ENCODE results near the gene AANAT.

The AANAT gene

DNA sequence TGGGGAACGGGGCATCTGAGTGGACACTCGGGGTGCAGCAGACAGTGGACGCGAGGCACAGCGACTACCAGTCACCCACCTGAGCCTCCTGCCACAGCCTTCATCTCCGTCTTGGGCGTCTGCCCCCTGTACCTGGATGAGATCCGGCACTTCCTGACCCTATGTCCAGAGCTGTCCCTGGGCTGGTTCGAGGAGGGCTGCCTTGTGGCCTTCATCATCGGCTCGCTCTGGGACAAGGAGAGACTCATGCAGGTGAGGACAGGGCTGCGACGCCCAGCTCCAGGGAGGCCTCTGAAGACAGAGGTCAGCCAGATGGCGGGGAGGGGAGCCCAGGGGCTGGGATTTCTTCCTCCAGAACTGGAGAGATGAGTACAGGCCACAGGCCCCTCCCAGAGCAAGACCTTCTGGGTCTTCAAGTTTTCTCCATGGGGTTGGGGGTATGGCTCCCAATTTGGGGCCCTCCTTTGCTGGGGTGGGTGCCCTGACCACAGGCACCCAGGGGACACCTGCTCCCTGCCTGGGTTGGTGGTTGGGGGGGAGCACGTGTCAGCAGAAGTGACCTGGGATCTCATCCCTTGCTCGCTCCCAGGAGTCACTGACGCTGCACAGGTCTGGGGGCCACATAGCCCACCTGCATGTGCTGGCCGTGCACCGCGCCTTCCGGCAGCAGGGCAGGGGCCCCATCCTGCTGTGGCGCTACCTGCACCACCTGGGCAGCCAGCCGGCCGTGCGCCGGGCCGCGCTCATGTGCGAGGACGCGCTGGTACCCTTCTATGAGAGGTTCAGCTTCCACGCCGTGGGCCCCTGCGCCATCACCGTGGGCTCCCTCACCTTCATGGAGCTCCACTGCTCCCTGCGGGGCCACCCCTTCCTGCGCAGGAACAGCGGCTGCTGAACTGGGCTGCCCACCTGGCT lies 1.9 kb downstream of the AANAT start:
- DNase-seq, result no peak

DNA sequence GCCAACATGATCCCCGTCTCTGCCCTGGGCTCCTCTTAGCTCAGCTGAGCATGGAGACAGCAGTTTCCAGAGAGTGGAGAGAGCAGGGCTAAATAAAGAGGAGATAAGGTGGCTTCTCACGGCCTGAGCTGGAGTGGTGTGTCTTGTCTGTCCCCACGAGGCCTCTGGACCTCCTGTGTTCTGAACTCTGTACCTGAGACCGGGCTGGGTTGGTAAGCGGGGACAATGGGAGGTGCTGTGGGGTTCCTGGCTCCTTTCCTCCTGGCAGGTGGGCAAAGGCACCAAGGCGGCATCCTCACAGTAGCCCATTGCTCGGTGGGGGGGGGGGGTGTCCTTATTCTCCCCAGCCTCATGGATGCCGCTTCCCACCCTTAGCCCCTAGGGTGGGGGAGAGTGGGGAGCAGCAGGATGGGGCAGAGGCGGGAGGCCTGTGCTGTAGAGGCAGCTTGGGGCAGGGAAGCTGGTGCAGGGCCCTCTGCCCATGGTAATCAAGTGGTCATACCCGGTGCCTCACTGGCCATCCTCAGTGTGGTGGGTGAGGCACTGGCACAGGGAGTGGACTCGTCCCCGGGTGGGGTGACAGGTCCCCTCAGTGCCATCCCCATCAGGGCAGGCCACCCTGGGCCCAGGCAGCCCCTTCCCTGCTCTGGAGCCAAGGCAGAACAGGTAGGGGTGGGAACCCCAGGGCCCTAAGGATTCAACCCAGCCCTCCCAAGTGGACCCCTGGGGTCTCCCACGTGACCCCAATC lies 2.8 kb downstream of the AANAT start:
- no peak for DNase-seq

DNA sequence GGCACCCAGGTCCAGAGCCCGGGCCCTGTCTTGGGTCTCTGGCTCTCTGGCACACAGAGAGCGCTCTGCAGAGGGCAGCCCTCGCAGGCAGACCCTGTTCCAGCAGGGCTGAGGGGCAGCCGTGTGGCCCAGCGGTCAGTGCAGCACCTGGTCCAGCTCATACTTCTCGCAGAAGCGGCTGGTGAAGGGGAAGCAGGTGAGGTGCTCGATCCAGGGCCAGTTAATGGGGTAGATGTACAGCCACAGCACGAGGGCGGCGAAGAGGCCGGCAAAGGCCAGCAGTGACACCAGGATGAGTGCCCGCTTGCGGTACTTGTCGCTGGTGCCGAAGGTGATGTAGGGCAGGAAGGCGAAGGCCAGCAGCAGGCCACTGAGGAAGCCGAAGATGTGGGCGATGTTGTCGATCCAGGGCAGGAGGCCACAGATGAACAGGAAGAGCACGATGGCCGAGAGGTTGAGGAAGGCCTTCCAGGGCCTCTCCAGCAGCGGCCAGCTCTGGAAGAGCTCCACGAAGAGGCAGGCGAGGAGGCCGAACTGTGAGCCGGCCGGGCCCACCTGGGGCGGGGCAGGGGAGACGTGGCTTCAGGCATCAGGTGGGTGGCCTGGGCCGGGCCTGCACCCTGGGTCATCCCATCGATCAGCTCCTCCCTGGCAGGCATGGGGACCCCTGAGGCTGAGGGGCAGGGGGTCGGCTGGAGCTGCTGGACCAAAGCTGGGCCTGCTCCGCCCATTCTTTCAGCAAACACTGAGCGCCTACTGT lies 4.3 kb downstream of the AANAT start:
- no peak for DNase-seq

DNA sequence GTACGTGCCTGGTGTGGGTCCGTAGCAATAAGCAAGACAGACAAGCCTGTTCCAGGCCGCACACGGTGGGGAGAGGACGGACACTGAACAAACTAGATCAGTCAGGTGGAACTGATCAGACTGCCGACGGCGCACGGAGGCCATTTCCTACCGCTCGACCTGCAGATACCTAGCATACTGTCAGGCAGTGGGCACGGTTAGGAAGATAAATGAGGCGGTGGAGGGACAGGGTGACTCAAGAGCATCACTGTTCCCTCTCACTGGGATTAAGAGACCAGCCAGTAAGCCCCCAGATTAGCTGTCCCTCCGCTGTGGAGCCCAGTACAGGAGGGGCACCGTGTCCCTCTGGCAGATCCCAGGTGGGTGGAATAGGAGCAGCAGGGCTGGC lies 4.8 kb downstream of the AANAT start:
- DNase-seq, result no peak

DNA sequence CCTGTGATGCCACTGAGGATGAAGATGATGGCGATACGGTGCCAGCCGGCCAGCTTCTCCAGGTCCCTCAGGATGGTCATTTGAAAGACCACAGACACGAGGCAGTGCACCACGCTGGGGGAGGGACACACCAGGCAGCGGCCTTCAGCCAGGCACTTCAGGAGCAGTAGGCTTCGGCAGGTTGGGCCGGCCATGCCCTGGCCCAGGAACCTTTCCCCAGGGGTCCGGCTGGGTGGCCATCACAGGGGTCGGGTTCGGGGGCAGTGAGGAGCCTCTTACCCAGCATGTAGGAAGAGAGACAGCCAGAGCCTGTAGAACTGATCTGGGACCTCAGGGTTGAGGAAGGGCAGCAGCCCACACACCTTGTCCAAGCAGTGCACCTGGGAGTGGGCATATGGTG lies 5.3 kb downstream of the AANAT start:
- DNase-seq, result no peak

DNA sequence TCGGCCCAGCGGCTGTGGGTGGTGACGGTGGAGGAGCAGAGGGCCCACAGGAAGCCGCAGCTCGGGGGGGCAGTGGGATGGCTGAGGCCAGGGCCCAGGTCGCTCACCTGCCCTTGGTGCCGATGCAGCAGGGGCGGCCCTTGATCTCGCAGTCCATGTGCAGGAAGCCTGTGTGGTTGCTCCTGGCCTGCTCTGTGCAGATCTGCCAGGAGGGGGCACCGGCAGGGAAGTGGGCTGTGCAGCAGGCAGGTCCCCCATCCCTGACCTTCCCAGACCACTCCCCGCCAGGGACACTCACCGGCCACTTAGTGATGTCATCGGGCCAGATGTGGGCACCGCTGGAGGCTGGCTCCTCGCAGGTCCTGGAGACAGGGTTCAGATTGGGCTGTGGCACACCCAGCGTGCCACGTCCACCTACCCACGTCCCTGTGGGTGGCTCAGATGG lies 6.2 kb downstream of the AANAT start:
- no peak for DNase-seq

DNA sequence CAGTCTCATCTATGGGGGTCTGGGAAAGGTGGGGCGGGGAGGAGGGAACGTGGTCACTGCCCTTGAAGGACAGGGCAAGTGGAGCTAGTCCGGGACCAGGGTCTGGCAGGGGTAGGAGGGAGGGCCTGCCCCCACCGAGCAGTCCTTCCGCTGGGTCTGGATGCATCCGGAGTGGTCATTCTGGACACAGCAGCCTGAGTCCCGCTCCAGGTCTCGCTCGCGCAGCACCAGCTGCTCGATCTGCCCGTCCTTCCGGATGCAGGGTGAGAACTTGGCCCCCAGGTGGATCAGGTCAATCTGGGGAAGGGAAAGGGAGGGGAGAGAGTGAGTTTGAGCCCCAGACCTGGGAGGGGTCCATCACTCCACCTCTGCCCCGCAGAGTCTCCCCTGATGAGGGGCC lies 6.8 kb downstream of the AANAT start:
- no peak for DNase-seq

DNA sequence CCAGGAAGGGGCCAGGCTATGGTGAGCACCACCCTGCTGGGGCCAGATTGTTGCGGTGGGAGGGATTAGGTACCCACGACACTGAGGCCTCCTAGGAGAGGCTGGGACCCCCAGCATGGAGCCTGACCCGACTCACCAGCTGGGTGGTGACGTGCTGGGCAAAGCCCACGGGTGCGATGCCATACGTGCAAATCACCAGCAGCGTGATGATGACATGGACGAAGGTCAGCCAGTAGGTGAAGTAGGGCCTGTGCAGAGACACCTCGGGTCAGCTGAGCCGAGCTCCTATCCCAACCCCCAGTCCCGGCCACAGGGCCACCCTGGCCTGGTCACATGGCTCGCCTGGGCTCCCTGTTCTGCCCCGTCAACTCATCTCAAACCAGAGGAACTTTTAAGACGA lies 7.5 kb downstream of the AANAT start:
- no peak for DNase-seq

DNA sequence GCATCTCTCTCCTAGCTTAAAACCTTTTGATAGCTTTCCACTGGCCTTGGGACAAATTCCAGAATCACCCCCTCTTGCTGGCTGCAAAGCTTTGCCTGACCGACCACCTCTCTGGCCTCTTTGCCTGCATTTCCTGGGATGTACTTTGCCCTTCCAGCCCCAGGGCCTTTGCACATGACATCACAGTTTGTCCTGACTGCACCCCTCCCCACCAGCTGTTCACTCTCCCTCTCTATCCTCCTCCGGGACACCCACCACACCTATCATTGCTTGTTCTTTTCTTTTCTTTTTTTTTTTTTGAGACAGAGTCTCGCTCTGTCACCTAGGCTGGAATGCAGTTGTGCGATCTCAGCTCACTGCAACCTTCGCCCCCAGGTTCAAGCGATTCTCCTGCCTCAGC lies 7.9 kb downstream of the AANAT start:
- no peak for DNase-seq

DNA sequence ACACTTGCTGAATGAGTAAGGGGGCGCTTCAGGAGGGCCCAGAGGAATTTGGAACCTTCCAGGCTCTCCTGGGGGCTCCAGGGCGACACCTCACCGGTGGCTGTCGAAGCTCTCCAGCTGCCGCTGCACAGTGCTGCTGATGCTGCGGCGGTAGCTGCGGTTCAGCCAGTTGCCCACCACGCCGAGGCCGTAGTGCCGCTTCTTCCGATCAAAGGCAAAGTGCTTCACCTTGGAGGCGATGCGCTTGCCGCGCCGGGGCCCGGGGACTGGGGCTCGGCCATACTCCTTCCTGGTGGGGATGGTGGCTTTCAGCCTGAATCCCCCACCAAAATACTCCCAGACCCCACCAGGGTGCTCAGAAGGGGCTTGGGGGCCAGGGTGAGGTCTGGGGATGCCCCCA lies 9.3 kb downstream of the AANAT start:
- no peak for DNase-seq

DNA sequence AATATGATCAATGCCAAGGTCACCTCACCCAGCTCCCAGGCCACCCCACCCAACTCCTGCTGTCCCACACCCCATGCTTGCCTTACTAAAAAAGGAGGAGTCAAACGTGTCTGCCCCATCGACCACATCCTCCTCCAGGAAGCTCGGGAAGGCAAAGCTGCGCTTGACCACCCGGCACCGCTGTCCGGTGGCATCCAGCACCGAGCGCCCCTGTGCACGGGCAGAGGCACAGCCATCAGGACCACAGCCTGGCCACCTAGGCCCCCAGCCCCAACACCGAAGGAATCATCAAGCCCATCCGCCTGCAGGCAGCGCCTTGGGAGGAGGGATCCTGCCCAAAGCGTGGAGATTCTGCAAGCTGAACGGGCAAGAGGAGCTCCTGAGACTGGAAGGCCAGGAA lies 10.2 kb downstream of the AANAT start:
- DNase-seq, result no peak

DNA sequence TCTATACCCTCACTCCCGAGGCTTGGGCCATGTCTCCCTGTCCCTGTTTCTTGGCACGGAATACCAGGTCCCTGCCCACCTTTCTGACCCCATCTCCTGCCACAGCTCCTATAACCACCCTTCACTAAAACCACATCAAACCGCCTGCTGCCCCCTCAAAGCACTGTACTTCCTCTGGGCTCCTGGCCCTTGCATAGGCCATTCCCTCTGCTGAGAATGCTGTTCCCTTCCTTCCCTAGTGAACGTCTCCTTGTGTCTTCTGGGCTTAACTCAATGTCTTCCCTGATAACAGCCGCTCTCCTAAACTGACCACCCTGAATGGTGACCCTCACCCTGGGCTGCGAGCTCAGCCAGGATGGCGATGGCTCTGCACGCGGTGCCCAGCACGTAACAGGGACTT lies 10.7 kb downstream of the AANAT start:
- no peak for DNase-seq

DNA sequence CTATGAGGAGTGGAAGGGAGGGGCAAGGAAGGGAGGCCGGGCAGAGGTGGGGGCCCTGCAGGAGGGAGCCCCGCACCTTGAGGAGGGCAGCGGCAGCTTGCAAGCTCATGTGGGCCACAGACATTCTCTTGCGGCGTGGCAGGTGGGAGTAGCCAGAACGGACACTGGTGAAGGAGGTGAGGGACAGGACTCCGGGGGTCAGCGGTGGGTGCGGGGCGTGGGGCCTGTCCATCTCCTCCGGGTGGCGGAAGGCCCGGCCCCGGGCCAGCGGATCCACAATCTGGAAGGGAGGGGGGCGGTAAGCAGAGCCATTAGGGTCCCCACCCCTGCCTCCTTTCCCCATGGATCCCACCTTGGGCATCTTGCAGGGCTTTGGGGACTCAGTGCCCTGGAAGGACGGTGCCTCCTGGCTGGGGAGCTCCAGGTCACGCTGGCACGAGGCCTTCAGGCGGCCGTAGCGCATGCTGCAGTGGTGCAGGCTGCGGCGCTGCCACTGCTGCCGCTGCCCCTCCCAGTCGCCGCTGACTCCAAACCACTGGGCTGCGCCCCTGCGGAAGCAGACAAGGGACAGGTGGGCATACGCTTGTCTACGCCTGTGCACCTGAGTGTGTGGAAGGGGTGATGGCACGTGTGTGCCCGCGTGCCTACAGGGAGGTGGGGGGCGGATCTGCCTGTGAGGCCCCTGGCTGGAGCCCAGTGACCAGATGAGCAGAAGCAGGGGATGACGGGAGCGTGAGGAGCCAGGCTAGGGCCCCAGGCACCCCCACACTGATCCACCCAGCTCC lies 11.5 kb downstream of the AANAT start:
- DNase-seq, result no peak

DNA sequence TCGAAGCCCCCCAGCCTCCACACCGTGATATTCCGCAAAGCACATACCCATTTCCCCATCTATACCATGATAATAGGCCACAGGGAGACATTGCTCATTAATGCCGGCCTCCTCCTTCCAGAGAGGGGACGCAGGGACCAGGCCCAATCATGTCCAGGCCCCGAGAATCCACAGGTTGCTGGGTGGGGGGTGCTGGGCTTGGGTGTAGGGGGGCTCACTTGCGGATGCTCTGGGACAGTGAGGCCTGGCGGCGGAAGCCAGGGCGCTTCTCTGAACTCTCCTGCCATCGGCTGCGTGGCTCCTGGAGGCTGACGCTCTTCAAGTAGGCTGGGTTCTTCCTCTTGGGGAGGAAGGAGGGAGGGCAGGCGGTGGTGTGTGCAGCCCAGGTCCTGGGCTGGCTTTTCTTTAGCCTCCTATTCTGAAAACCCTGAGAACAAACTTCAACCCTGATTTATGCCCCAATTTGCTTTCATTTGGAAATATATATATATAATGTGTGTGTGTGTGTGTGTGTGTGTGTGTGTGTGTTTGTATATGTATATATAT lies 12.2 kb downstream of the AANAT start:
- no peak for DNase-seq

DNA sequence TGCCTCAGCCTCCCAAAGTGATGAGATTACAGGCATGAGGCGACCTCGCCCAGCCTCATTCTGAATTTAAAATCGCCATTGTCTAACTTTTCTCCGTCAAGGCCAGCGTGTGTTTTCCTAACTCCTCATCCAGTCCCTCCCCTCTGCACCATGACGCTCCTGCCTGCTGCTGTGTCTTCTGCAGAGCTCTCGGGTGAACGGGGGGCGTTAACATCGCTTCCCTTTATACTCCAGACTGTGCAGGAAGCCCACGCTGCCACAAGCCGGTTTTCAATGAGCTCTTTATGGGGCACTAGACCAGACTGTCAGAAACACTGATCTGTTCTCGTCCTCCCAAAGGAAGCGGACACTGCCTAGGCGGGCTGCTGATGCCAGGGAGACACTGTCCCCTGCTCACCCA lies 13.2 kb downstream of the AANAT start:
- DNase-seq, result peak in 1 of 3 experiments; percentile 12

DNA sequence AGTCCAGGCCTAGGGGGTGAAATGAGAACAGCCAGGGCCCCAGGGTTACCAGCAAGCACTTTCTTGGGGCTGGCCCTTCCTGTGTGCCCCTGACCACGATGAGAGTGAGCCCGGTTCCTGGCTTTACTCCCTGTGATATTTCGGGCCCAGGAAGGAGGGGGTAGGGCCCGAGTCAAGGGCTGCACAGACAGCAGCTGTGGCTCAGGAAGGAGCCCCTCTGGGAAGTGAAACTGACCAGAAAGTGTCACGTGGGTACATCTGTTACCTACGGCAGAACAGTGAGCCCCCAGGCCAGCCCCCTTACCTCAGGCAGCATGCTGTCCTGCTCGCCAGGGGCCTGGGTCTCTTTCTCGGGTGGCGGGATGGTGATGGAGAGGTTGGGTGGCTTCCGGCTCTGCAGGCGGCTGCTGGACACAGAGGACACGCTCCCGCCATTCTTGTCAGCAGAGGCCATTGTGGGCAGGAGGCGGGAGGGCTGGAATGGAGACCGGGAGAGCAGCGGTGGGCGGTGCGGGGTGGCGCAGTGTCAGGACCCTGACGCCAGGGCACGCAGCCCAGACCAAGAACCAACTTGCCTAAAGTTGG lies 13.8 kb downstream of the AANAT start:
- DNase-seq, result no peak

DNA sequence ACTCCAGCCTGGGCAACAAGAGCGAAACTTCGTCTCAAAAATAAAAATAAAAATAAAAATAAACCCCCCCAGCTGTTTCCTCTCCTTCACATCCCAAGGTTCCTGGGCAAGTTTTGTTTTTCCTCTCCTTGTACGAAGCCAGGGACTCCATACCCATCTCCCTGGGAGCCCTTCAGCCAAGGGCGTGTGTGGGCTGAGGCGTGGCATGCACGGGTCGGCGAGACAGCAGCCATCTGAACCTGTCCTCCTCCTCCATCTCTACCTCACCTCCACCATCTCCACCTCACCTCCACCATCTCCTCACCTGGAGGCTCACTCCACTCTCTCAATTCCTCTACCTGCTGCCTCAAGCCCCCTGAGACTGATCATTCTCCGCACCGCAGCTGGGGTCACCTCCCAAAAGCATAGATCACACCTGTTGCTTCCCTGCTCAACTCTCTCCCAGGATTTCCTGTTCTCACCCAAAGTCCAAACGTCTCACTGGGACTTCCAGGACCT lies 16.9 kb downstream of the AANAT start:
- DNase-seq, result no peak

DNA sequence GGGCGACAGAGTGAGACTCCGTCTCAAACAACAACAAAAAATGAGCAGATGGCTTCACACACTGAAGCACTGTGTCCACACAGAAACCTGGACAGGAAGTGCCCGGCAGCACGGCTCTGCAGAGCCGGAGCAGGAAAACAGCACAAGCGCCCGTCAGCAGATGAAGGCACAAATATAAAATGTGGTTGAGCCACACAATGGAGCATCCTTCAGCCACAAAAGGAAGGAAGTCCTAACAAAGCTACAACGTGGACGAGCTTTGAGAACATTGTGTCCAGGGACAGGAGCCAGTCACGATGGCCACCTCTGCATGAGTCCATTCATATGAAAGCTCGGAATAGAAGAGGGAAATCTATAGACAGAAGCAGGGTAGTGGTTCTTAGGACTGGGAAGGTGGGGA lies 18.2 kb downstream of the AANAT start:
- DNase-seq, result peak in 1 of 3 experiments; percentile 15

DNA sequence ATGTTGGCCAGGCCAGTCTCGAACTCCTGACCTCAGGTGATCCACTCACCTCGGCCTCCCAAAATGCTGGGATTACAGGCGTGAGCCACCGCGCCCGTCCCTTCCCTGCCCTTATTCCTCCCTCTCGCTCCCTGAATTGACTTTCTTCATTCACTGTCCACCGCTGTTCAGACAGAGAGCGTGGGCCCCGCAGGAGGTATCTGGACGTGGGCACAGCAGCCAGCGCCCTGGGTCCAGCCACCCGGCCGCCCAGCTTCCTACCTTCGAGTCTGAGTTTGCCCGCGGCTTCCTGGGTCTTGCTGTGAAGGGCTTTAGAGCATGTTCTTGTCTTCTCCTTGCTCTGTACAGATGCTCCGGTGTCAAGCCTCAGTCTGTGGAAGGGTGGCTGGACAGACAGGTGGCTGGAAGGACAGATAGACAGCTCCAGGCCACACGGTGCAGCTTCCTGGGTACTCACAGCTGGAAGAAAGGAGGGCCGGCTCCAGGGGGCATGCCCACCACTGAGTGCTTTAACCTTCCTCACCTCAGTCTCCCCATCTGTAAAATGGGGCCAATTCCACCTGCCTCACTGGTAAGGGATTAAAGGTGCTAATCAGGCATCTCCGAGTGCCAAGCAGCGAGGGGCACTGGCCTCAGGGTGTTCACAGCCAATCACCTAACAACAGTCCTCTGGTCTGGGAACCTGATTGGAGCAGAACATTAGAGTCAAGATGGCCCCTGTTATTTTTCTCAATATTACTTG lies 20.2 kb downstream of the AANAT start:
- DNase-seq, result no peak

DNA sequence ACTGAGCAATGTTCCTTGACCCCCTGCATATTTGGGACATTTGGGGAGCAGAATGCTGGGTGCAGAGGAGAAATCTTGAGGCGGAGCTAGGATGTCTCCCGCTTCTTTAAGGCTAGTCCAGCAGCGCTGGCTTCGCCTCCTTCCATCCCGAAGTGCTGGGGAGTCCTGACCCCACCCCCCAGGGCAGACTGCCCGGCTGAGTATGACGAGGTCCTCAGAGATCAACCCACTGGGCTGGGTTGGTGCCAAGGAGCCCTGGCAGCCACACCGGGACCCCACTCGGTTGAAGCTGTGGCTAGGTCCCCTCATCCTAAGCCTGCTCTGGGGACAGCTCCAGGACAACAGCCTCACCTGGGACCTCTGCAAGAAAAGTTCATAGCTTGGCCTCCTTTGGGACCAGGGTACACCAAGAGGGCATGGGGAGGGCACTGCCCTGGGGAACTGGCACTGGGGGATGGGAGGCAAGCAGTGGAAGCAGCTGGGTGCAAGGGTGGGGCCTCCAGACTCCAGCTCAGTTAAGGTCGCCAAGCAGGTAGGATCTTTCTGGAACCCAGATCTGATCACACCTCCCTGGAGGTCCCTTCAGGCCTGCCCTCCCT lies 22.8 kb downstream of the AANAT start:
- DNase-seq, result no peak

Measured in NCI-H1417 (cell line).